ENCODE data around the gene HIVEP3.

The HIVEP3 gene

DNA sequence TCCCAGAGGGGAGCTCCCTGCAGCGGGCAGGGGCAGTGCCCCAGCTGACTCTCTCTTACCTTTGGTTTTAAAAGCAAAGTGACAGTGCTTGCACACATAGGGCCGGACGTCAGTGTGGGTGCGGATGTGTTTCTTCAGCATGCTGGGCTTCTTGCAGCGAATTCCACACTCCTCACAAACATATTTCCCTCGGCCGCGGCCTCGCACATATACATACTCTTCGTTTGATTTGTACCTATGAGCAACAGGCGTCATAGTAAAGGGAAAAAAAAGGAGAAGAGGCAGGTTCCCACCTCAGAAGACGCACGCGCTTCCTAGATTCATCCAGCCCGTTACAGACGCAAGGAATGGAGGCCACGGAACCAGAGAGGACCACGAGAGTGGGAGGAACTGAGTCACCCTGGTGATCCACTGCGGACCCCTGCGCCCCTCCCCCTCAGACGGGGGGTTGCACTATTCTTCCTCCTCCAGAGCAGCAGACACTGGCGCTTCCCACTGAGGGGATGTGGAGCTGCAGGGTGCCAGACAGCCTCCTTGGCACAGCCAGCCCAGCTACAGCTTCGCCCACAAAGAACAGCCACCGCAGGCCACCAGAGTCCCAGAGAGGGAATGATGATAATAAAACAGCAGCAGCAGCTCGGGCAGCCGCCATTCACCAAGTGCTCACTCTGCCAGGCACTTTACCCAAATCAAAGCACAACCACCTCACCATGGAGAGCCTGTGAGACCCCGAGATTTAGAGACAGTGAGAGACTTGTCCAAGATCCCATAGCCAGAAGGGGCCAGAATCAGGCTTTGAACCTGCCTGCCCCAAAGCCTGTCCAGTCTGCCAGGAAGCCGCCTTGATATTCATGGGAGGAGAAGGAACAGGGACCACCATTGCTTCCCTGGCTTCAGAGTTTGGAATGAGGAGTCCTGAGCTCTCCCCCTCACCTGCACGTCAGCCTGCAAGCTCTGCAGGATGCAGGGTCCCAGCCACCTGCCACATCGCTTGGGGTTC lies 393.7 kb downstream of the HIVEP3 start:
- H3K79me1 ChIP-seq (ENCODE audit: low read length), result no peaks in the 10 kb centered on the region
- H3K4me3 ChIP-seq (ENCODE audit: low read length), result no peak overlapping the region
- H4K5ac ChIP-seq (ENCODE audit: low read length), result no peak overlapping the region
- no peak overlapping the region for H3K23ac ChIP-seq (ENCODE audit: low read length)
- no peak overlapping the region for H3K56ac ChIP-seq (ENCODE audit: low read length)
- peaks cover 5% of the 10 kb centered on the region for H3K4me1 ChIP-seq (ENCODE audit: control insufficient read depth, low read depth, low read length)
- DNase-seq, result no peak
- H3K27ac ChIP-seq (ENCODE audit: low read depth, low read length), result no peak overlapping the region
- H2BK5ac ChIP-seq (ENCODE audit: low read length), result no peak overlapping the region
- no peak overlapping the region for H2BK120ac ChIP-seq (ENCODE audit: low read depth, low read length)
- no peaks in the 10 kb centered on the region for H3K27me3 ChIP-seq (ENCODE audit: insufficient read depth, low read length, poor library complexity)
- H3K18ac ChIP-seq (ENCODE audit: low read length), result no peak overlapping the region
- H3K4me2 ChIP-seq (ENCODE audit: low read length), result no peak overlapping the region
- H4K8ac ChIP-seq (ENCODE audit: low read depth, low read length), result no peak overlapping the region
- no peak overlapping the region for H2AK5ac ChIP-seq (ENCODE audit: low read length)
- H3K36me3 ChIP-seq (ENCODE audit: control insufficient read depth, insufficient read depth, low read length), result no peaks in the 10 kb centered on the region
- WGBS (ENCODE audit: extremely low coverage, insufficient coverage, low lambda C conversion rate), result no CpG with 5 or more reads among the region's 30 CpGs
- no peak overlapping the region for H2BK15ac ChIP-seq (replicated peaks; ENCODE audit: low read depth)
- no peak overlapping the region for H3K4ac ChIP-seq (ENCODE audit: low read depth, low read length)
- no peak overlapping the region for H3K9ac ChIP-seq (ENCODE audit: low read length)
- no peaks in the 10 kb centered on the region for H3K79me2 ChIP-seq (ENCODE audit: control insufficient read depth, insufficient read depth, low read length)

DNA sequence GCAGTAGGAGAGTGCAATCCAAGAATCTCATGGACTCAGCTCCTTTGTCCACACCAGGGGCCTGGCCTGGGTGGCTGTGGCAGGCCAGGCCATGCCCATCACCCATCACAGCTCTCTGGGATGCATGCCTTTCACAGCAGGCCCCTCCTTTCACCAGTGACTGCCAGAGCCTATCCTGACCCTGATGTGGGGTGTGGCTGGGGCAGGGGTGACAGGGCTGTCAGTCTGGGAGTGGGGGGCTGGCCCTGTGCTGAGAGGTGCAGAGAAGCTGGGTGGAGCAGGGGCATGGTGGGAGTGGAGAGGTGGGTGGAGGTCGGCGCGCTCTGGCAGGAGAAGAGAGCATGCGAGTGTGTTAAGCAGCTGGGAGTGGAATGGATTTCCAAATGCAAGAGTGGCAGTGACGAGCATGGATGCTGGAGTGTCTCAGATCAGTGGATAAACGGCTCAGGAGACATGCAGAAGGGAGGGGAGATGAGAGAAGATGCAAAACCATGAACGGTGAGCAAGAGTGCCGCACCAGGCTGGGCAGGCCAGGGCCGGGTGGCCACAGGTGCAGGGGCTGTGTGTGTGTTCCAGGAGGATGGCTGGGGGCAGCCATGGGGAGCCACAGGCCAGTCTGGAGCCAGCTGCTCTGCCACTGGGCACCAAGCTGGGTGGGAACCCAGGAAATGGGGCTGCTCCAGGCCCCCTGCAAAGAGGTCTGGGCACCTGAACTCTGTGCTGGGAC lies 394.6 kb downstream of the HIVEP3 start:
- Histone ChIP-seq H2BK5ac (ENCODE audit: low read length) (no peak overlapping the region), H4K8ac (ENCODE audit: low read depth, low read length) (no peak overlapping the region), H2AK5ac (ENCODE audit: low read length) (no peak overlapping the region), H2BK120ac (ENCODE audit: low read depth, low read length) (no peak overlapping the region), H2BK15ac (replicated peaks; ENCODE audit: low read depth) (no peak overlapping the region), H3K9ac (ENCODE audit: low read length) (no peak overlapping the region), H3K56ac (ENCODE audit: low read length) (no peak overlapping the region), H3K27ac (ENCODE audit: low read depth, low read length) (no peak overlapping the region), H3K23ac (ENCODE audit: low read length) (no peak overlapping the region), H3K79me2 (ENCODE audit: control insufficient read depth, insufficient read depth, low read length) (no peaks in the 10 kb centered on the region), H3K4me3 (ENCODE audit: low read length) (no peak overlapping the region), H4K5ac (ENCODE audit: low read length) (no peak overlapping the region), H3K4ac (ENCODE audit: low read depth, low read length) (no peak overlapping the region), H3K4me1 (ENCODE audit: control insufficient read depth, low read depth, low read length) (peaks cover 5% of the 10 kb centered on the region), H3K79me1 (ENCODE audit: low read length) (no peaks in the 10 kb centered on the region), H3K4me2 (ENCODE audit: low read length) (no peak overlapping the region), H3K18ac (ENCODE audit: low read length) (no peak overlapping the region), H3K27me3 (ENCODE audit: insufficient read depth, low read length, poor library complexity) (no peaks in the 10 kb centered on the region), H3K36me3 (ENCODE audit: control insufficient read depth, insufficient read depth, low read length) (no peaks in the 10 kb centered on the region)
- no CpG with 5 or more reads among the region's 9 CpGs for WGBS (ENCODE audit: extremely low coverage, insufficient coverage, low lambda C conversion rate)
- DNase-seq, result no peak

DNA sequence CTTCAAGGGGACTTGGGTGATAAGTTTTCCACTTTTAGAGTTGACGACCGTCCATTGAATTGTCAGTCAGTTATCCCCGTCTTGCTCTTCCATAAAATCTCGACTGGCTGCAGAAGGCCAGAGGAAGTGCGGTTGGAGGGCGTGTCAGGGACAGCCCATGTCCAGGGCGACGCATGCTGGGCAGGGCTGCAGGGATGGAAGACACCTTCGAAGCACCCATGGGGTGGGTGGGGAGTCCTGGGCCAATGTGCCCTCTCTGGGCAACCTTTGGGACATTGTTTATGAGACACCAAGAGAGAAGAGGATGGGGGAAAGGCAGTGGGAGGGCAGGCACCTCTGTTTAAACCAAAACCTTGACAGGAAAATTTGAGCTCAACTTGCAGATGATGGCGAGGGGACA lies 395.7 kb downstream of the HIVEP3 start:
- DNase-seq, result no peak
- H3K4me1 ChIP-seq (ENCODE audit: control insufficient read depth, low read depth, low read length), result peaks cover 5% of the 10 kb centered on the region
- no peaks in the 10 kb centered on the region for H3K79me2 ChIP-seq (ENCODE audit: control insufficient read depth, insufficient read depth, low read length)
- no peak overlapping the region for H3K4ac ChIP-seq (ENCODE audit: low read depth, low read length)
- H3K4me3 ChIP-seq (ENCODE audit: low read length), result no peak overlapping the region
- WGBS (ENCODE audit: extremely low coverage, insufficient coverage, low lambda C conversion rate), result no CpG with 5 or more reads among the region's 10 CpGs
- no peak overlapping the region for H3K18ac ChIP-seq (ENCODE audit: low read length)
- no peak overlapping the region for H2BK120ac ChIP-seq (ENCODE audit: low read depth, low read length)
- no peak overlapping the region for H3K56ac ChIP-seq (ENCODE audit: low read length)
- no peak overlapping the region for H4K5ac ChIP-seq (ENCODE audit: low read length)
- no peak overlapping the region for H4K8ac ChIP-seq (ENCODE audit: low read depth, low read length)
- no peaks in the 10 kb centered on the region for H3K36me3 ChIP-seq (ENCODE audit: control insufficient read depth, insufficient read depth, low read length)
- H3K27me3 ChIP-seq (ENCODE audit: insufficient read depth, low read length, poor library complexity), result no peaks in the 10 kb centered on the region
- no peak overlapping the region for H3K9ac ChIP-seq (ENCODE audit: low read length)
- H2AK5ac ChIP-seq (ENCODE audit: low read length), result no peak overlapping the region
- H3K27ac ChIP-seq (ENCODE audit: low read depth, low read length), result no peak overlapping the region
- H3K4me2 ChIP-seq (ENCODE audit: low read length), result no peak overlapping the region
- no peak overlapping the region for H2BK5ac ChIP-seq (ENCODE audit: low read length)
- H3K79me1 ChIP-seq (ENCODE audit: low read length), result no peaks in the 10 kb centered on the region
- no peak overlapping the region for H3K23ac ChIP-seq (ENCODE audit: low read length)
- H2BK15ac ChIP-seq (replicated peaks; ENCODE audit: low read depth), result no peak overlapping the region

- no peaks in the 10 kb centered on the region for H3K79me1 ChIP-seq (ENCODE audit: low read length)
- no peaks in the 10 kb centered on the region for H3K79me2 ChIP-seq (ENCODE audit: control insufficient read depth, insufficient read depth, low read length)
- H3K4ac ChIP-seq (ENCODE audit: low read depth, low read length), result no peak overlapping the region
- H3K4me2 ChIP-seq (ENCODE audit: low read length), result no peak overlapping the region
- no peak overlapping the region for H2BK15ac ChIP-seq (replicated peaks; ENCODE audit: low read depth)
- no peak overlapping the region for H2BK5ac ChIP-seq (ENCODE audit: low read length)
- no peaks in the 10 kb centered on the region for H3K27me3 ChIP-seq (ENCODE audit: insufficient read depth, low read length, poor library complexity)
- no peak overlapping the region for H3K18ac ChIP-seq (ENCODE audit: low read length)
- no CpG with 5 or more reads among the region's 12 CpGs for WGBS (ENCODE audit: extremely low coverage, insufficient coverage, low lambda C conversion rate)
- no peak overlapping the region for H3K27ac ChIP-seq (ENCODE audit: low read depth, low read length)
- no peak overlapping the region for H2BK120ac ChIP-seq (ENCODE audit: low read depth, low read length)
- H4K5ac ChIP-seq (ENCODE audit: low read length), result no peak overlapping the region
- H3K36me3 ChIP-seq (ENCODE audit: control insufficient read depth, insufficient read depth, low read length), result no peaks in the 10 kb centered on the region
- H3K4me1 ChIP-seq (ENCODE audit: control insufficient read depth, low read depth, low read length), result peaks cover 5% of the 10 kb centered on the region
- peak overlapping the region; percentile 68 for H3K56ac ChIP-seq (ENCODE audit: low read length)
- no peak overlapping the region for H3K4me3 ChIP-seq (ENCODE audit: low read length)
- peak; percentile 82 for DNase-seq
- H3K9ac ChIP-seq (ENCODE audit: low read length), result no peak overlapping the region
- no peak overlapping the region for H4K8ac ChIP-seq (ENCODE audit: low read depth, low read length)
- H3K23ac ChIP-seq (ENCODE audit: low read length), result no peak overlapping the region
- no peak overlapping the region for H2AK5ac ChIP-seq (ENCODE audit: low read length)
Observed at GRCh38 chr1:41521766-41522165, 397.0 kb downstream of the HIVEP3 start.

DNA sequence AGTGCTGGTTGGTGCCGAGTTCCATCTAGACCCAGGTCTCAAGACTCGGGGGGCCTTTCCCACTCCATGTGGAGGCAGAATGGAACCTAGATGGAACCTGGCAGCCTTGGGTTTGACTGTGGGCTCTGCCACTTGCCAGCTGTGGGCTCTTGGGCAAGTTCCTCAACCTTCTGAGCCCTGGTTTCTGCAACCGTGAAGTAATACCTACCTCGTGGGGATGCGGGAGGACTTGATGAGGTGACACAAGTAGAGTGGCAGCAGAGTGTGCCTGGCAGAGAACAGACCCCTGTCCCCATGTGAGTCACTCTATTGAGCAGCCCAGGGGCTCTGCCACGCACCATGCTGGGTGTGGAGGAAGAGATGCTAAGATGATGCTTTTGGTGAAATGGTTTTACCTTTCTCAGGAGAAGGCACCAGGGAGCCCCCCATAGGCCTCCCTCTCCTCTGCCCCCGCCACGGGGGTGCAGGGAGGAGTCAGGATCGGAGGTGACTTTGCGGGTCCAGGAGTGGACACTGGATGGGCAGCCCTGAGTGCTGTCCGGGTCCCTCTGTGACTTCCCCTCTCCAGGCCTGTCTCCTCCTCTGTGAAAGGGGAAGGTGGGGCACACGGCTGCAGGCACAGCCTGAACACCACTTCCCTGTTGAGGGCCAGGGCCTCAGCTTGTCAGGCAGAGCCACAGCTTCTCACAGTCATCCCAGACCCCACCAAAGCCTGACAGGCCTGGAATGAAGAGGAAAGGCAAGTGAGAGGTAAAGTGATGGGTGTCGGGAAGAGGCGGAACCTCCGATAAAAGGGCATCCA lies 397.6 kb downstream of the HIVEP3 start:
- WGBS (ENCODE audit: extremely low coverage, insufficient coverage, low lambda C conversion rate), result no CpG with 5 or more reads among the region's 15 CpGs

More for the DNA sequence above, 397.6 kb downstream of the HIVEP3 start:
- H3K23ac ChIP-seq (ENCODE audit: low read length), result no peak overlapping the region
- H4K5ac ChIP-seq (ENCODE audit: low read length), result no peak overlapping the region
- peaks cover 5% of the 10 kb centered on the region for H3K4me1 ChIP-seq (ENCODE audit: control insufficient read depth, low read depth, low read length)
- no peak overlapping the region for H2BK15ac ChIP-seq (replicated peaks; ENCODE audit: low read depth)
- no peaks in the 10 kb centered on the region for H3K27me3 ChIP-seq (ENCODE audit: insufficient read depth, low read length, poor library complexity)
- H3K9ac ChIP-seq (ENCODE audit: low read length), result no peak overlapping the region
- no peak overlapping the region for H3K18ac ChIP-seq (ENCODE audit: low read length)
- no peaks in the 10 kb centered on the region for H3K79me2 ChIP-seq (ENCODE audit: control insufficient read depth, insufficient read depth, low read length)
- no peak overlapping the region for H4K8ac ChIP-seq (ENCODE audit: low read depth, low read length)
- H3K4me3 ChIP-seq (ENCODE audit: low read length), result no peak overlapping the region
- H2AK5ac ChIP-seq (ENCODE audit: low read length), result no peak overlapping the region
- H3K56ac ChIP-seq (ENCODE audit: low read length), result peak overlapping the region; percentile 30
- no peak overlapping the region for H2BK120ac ChIP-seq (ENCODE audit: low read depth, low read length)
- no peak overlapping the region for H3K4me2 ChIP-seq (ENCODE audit: low read length)
- DNase-seq, result peak; percentile 40
- H3K36me3 ChIP-seq (ENCODE audit: control insufficient read depth, insufficient read depth, low read length), result no peaks in the 10 kb centered on the region
- H2BK5ac ChIP-seq (ENCODE audit: low read length), result no peak overlapping the region
- H3K79me1 ChIP-seq (ENCODE audit: low read length), result no peaks in the 10 kb centered on the region
- H3K27ac ChIP-seq (ENCODE audit: low read depth, low read length), result no peak overlapping the region
- H3K4ac ChIP-seq (ENCODE audit: low read depth, low read length), result no peak overlapping the region
